Calu3 (cell line): ENCODE results near the gene KRT28. TPM values are rescaled to one million over a fixed set of nuclear protein-coding genes. Genes with fewer than 3 reads are reported as not detected.

Source experiments
- BruUV-seq: library from RNA; stranded (reverse); fragments of 400-500 nt; replicated peaks from 2 replicates; lab custom pipeline; 2021; lab: Mats Ljungman, UMichigan
- CTCF ChIA-PET: fragments of 300-600 bp; sonication (Branson Sonifier 250); formaldehyde crosslinking; loops from one replicate; lab custom pipeline; 2022; ENCODE audit warnings: antibody characterized with exemption; lab: Charles Lee
- DNase-seq: peaks from one replicate; pipeline ENCODE4 v3.0.0; 2022
- H3K27ac Mint-ChIP-seq: one replicate; pipeline ENCODE4 v1.8.0; 2022; ENCODE audit warnings: mixed read lengths; ENCODE audit not compliant: unreplicated experiment
- H3K27me3 Mint-ChIP-seq: one replicate; pipeline ENCODE4 v1.8.0; 2022; ENCODE audit warnings: mixed read lengths; ENCODE audit not compliant: unreplicated experiment
- H3K36me3 Mint-ChIP-seq: one replicate; pipeline ENCODE4 v1.8.0; 2022; ENCODE audit warnings: mild to moderate bottlenecking, moderate library complexity, mixed read lengths; ENCODE audit not compliant: insufficient read depth, unreplicated experiment
- H3K4me1 Mint-ChIP-seq: one replicate; pipeline ENCODE4 v1.8.0; 2022; ENCODE audit warnings: mild to moderate bottlenecking, low read depth, mixed read lengths; ENCODE audit not compliant: unreplicated experiment
- H3K4me3 Mint-ChIP-seq: one replicate; pipeline ENCODE4 v1.8.0; 2022; ENCODE audit warnings: mild to moderate bottlenecking, low read depth, moderate library complexity, mixed read lengths; ENCODE audit not compliant: unreplicated experiment
- H3K9me3 Mint-ChIP-seq: one replicate; pipeline ENCODE4 v1.8.0; 2022; ENCODE audit warnings: low read depth, mixed read lengths; ENCODE audit not compliant: unreplicated experiment
- CTCF ChIP-seq: fragments of 200-600 bp; IDR thresholded peaks from one replicate; pipeline ENCODE4 v1.8.0; 2022; ENCODE audit warnings: antibody characterized with exemption; ENCODE audit not compliant: unreplicated experiment
- intact Hi-C: fragments of 100-400 bp; cut with micrococcal nuclease; formaldehyde crosslinking; loops from one replicate; pipeline ENCODE4 v1.10.0; 2022; ENCODE audit not compliant: unreplicated experiment
- total RNA-seq: library from RNA; stranded (reverse); gene quantifications from 2 replicates; pipeline ENCODE4 v1.2.3, GENCODE V29; 2022

Gene KRT28
- total RNA-seq, 1 experiment from 2014 or later: not detected

DNA sequence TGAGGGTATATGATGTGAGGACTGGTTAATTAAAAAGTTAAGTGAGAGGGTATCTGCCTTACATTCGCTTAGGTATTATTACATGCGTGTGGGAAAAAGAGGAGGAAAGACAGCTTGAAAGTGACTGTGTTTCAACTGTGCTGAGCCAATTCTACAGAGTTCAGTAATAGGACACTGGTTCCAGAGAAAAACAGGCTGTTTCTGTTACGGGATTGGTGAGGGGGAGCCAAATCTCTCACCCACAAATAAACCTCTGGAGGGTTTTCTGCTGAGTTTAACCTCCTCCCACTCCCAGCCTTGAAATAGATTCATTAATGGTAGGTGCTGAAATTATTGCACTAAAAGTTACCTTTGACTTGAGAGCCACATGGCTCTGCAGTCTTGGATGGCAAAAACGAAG, 23.8 kb downstream of the KRT28 start:
- CTCF ChIA-PET: interaction anchor here (0.5 to 1.8 kb wide), 6 partner anchors 10 to 1141 kb away, joined by 3 to 5 read pairs (median 4); no protein-coding TSS in a partner anchor
- Mint-ChIP-seq H3K4me1 (no peaks in the 10 kb centered on the region), H3K36me3 (no peaks in the 10 kb centered on the region), H3K4me3 (no peak overlapping the region), H3K27me3 (peaks cover 83% of the 10 kb centered on the region), H3K27ac (no peak overlapping the region), H3K9me3 (no peaks in the 10 kb centered on the region)
- BruUV-seq: no TSS peak
- intact Hi-C loops: no loop called here
- no peak for DNase-seq
- no peak for TF ChIP-seq CTCF

DNA sequence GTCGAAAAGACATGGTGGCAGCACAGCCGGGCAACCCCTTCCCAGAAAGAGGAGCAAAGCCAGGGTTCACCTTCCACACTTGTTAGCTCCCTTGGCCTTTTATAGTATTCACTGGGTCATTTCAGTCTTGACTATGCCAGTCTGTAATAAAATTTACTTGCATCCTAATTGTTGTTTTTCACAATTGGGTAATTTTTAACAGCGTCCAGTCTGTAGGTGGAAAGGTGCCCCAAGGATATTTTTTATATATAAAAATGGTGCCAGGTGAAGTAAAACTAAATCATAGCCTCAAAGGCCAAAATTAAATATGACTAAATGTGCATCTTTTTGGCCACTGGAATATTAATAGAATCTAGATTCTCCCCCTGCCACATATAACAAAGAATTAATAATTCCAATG, 27.7 kb downstream of the KRT28 start, which contains the start of gene KRT26:
Gene KRT26, minus strand, starts transcription at position 101 of the 400 bp plus-strand sequence. Its CDS starts 88 bp downstream, at position 13.
- H3K4me1 Mint-ChIP-seq: no peaks in the 10 kb centered on the region
- CTCF ChIA-PET: interaction anchor here (0.5 to 6.5 kb wide), 10 partner anchors 8 to 1011 kb away, joined by 3 to 39 read pairs (median 4); partner anchors contain the start of gene KRT27
- H3K27ac Mint-ChIP-seq: no peak within 1 kb of the TSS

DNA sequence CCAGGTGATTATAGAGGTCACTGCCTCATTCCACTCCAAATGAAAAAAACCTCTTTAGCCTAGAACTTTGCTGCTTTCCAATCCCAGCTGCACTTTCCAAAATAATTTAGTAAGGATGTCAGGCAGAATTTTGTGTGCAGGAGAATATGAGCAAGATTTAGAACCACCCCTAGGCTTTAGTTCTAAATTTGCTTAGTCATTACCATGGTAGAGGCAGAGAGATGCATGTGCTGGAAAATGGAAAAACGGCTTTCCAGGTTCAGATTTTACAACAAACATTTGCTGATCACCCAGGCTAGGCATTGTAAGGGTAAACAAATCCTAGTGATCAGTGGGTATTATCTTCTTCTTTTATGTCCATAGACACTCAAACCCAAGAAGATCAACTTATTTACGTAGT, 34.1 kb downstream of the KRT28 start:
- no peak for TF ChIP-seq CTCF
- Mint-ChIP-seq H3K27me3 (peaks cover 48% of the 10 kb centered on the region), H3K27ac (no peak overlapping the region), H3K4me3 (no peak overlapping the region), H3K36me3 (no peaks in the 10 kb centered on the region), H3K9me3 (peaks cover 14% of the 10 kb centered on the region), H3K4me1 (no peaks in the 10 kb centered on the region)
- DNase-seq: no peak
- CTCF ChIA-PET: interaction anchor here (1.7 to 1.8 kb wide), 2 partner anchors 10 to 23 kb away, joined by 3 to 4 read pairs; partner anchors contain the start of gene KRT25
- BruUV-seq: no TSS peak
- intact Hi-C loops: no loop called here

More for the DNA sequence above, 27.7 kb downstream of the KRT28 start, which contains the start of gene KRT26:
- no peak for TF ChIP-seq CTCF
- no TSS peak for BruUV-seq
- Mint-ChIP-seq H3K9me3 (no peaks in the 10 kb centered on the region), H3K36me3 (no peaks in the 10 kb centered on the region), H3K27me3 (peaks cover 75% of the 10 kb centered on the region), H3K4me3 (no peak within 1 kb of the TSS)
- intact Hi-C loops: loop anchor here (5.0 kb wide), 1 partner anchor 80 kb away; no protein-coding TSS in a partner anchor
- no peak for DNase-seq

- Mint-ChIP-seq H3K27ac (no peak overlapping the region), H3K27me3 (peaks cover 52% of the 10 kb centered on the region), H3K4me1 (no peaks in the 10 kb centered on the region), H3K36me3 (no peaks in the 10 kb centered on the region), H3K4me3 (no peak overlapping the region), H3K9me3 (peaks cover 26% of the 10 kb centered on the region)
- DNase-seq: no peak
- intact Hi-C loops: no loop called here
- no peak for TF ChIP-seq CTCF
- BruUV-seq: no TSS peak
- CTCF ChIA-PET: interaction anchor here (0.6 to 3.5 kb wide), 15 partner anchors 8 to 213 kb away, joined by 3 to 10 read pairs (median 4); partner anchors contain the start of gene KRT25
Measured at GRCh38 chr17:40763752-40764151, 36.0 kb downstream of the KRT28 start.
